Activated CD8-positive, alpha-beta memory T cell treated with anti-CD3 and anti-CD28 coated beads, Interleukin-2, amount 50 U/mL, for 1 hour (primary cell): ENCODE data around the gene AGAP1.

ENCODE experiments used
- DNase-seq: peaks from one replicate; pipeline ENCODE4 v3.0.0-alpha.2; 2020; ENCODE audit errors: extremely low read depth

Gene AGAP1

DNA sequence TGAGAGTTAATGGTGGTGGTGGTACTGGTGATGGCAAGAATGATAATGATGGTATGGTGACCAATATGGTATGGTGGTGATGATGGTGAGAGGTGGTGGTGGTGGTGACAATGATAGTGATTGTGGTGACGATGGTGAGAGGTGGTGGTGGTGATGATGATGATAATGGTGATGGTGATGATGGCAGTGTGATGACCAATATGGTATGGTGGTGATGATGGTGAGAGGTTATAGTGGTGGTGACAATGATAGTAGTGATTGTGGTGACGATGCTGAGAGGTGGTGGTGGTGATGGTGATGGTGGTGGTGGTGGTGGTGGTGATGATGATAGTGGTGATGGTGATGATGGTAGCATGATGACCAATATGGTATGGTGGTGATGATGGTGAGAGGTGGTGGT is 505.2 kb downstream of the AGAP1 start:
- no peak for DNase-seq

DNA sequence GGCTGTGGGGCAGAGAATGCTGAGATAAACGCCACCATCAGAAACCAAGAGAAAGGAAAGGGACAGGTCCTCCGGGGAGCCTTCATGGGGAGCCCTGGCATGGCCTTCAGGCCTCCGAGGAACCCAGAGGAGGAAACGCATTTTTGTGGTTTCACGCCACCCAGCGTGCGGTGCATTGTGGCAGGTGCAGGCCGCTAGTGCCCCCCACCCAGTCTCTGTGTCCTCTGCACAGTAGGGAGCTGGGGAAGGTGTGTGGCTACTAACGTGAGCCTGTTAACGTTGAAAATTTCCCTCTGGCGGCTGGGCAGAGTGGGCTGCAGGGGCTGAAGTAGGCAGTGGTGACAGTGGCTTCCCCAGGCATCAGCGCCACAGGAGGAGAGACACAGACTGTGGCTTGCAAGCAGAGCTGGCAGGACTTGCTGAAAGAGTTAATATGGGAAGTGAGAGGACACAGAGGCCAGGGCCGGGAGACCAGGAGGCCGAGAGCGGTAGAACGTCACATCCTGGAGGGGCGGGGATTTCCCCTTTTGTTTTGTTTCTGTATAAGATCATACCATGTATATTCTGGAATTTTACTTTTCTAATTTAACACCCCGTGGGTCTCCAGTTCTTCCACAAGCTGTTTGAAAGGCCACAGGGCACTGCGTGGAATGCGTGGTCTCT is 507.5 kb downstream of the AGAP1 start:
- no peak for DNase-seq

DNA sequence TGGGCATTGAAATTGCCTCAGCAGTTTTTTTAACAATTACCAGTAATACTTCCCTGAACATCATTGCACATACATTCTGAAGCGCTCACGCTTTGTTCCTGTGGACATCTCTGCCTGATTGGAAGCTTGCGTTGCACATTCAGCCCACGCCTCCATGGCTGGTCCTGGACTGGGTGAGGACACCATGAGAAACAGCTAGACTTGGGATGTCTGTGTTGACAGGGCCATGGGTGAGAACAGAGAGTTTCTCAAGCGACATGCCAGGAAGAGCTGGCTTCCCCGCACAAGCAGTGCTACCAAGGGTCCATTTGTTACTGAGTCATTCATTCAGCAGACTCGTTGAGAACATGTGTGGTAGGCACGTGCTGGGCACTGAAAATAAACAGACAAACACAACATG is 508.0 kb downstream of the AGAP1 start:
- DNase-seq, result no peak

DNA sequence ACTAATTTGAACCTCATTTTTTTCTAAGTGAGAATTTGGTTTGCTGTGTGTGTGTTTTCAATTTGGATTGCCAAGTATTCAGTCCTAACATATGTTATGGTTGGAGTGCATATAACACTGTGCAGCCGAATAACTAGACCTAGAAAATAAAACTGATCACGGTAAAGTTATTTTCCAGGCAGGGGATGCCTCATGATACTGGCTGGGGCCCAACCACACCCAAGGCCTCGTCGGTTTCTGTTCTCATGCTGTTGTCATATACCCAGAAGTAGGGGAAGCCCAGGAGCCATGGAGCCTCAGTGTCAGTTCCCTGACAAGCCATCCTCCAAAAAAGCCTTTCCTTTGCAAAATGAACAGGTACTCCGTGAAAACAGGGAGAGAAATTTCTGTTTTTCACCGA is 514.2 kb downstream of the AGAP1 start:
- DNase-seq, result no peak

DNA sequence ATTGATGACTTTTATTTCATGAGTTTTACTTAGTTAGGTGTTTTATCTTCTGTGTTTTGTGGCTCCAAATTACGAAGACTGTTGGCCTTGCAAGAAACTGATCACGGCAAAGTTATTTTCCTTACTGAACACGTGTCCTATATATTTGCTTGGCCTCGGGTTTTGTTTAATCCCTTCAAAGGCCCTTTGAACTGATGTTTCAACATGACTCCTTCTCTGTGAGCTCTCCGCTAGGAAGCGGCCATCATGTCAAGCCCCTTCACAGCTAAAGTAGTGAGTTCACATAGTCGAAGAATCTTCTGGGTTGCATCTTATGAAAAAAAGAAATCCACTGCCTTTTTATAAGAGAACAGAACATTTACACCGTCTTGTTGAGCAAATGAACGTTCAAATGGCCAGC is 515.0 kb downstream of the AGAP1 start:
- no peak for DNase-seq

DNA sequence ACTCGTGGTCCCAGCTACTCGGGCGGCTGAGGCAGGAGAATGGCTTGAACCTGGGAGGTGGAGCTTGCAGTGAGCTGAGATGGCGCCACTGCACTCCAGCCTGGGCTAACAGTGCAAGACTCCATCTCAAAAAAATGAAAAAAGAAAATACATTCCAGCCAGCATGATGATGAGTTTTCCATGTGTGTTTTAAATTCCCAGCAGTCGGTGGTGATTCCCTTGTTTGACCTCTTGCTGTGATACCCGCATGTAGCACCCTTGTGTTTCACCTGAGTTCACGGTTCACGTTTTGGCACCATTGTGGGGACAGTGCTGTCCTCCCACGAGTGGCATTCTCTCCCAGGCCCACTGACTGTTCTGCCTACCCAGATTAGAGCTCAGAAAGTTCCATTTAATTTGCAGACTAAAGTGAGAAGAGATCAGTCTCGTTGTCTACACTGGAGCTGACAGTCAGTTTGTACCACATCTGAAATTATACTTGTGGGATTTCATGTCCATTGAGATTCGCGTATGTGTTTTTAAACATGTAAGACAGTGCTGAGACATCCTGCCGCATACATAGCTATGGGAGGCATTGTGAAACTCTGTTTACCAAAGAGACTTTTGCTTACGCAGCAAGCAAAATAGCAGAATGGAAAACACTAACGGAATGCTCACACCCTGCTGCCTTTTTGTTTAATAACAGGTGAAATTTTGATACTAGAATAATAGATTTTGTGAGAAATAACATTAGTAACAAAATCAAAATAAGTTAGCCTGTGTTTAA is 517.3 kb downstream of the AGAP1 start:
- no peak for DNase-seq

DNA sequence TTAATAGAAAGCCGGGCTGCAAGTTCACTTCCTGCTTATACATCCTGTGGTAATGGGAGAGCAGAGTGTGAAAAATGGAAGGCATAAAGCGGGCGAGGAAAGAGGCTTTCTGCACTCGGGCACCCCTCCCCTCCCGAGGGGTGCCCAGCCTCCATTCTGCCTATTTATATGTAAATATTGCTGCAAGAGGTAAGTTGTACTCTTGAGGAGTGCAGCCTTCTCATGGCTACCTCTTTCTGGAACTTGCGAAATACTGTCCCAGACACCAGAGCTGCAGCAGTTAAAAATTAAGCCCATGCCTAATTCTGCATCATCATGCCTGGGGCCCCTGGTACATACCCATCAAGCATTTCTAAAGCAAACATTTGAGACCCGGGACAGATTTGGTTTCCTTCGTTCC is 518.3 kb downstream of the AGAP1 start:
- no peak for DNase-seq

DNA sequence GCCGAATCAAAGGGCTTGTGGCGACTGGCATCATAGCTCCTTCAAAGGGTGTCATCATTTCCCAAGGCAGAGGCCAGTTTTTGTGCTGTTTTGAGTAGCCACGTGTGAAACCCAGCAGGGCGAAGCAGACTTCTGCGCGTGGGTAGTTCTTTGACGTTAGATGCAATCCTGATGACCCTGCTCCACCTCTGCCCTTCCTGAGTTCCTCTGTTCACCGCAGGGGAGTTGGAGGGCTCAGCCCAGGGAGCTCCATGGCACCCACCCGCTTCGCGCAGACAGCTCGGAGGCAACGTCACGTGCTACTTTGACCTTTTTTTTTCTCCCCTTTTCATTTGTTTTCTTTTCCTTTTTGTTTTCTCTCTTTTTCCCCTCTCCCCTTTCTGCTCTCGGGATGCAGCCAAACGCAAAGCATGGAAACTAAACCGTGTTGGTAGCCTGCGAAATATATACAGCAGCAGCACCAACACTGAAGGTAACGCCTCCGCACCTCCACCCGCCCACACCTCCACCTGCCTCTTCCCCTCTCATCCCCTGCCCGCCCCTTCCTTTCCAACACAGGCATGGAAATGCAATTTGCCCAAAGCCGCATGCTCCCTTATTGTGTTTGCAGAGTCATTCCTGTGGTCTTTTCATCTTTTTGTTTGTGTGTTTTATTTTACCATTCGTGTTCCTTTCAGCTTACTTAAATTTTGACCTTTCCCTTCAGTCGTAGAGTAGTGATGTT is 520.7 kb downstream of the AGAP1 start:
- DNase-seq, result no peak

DNA sequence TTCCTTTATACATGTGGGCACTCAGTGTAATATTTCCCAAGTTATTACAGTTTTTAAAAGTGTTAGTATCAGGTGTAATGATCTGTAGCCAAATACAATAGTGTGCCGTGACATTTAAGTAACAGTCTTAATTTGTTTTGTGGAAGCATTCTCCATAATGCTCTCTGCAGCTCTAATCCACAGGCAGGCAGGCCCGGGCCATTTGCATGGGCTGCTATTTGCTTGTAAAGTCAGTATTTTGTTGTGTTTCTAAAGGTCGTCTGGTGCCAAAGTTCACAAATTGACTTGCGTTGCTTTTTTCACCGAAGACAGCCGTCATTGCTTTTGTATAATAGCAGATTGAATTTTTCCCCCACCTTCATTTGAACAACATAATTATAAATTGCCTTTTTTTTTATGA is 521.3 kb downstream of the AGAP1 start:
- no peak for DNase-seq

DNA sequence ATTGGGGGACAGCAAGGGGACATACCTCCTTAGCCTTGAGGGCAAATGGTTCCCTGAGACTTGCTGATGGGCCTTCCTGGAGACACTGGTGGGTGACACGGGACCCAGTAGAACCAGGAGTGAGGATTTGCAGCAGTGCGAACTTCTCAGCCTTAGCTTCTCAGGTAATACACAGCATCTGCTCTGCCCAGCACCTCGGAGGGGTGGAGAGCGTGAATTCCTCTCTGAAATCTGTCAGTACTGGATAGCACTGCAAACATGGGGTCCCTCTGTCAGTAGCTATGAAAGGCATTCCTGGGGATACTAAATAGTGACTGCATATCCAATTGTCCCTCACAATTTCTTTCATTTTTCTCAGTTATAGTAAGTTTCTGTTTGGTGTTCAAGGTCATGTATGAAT is 522.7 kb downstream of the AGAP1 start:
- DNase-seq, result no peak

DNA sequence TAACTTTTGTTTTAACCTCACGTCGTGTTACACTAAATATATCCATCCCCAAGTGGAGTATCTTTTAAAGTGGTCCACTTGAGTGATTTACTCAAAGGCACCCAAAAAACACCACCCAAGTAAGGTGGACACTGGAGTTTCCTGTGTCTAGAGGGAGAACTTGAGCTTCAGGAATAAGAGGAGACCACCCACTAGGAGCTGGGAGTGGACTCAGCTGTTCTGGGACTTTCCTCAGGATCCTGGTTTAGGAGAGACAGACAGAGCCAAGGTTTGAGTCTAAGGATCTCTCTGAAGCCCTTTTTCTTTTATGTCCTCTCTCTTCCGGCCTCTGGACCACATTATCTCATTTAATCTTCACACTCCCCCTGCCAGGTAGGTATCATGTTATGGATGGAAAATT is 523.6 kb downstream of the AGAP1 start:
- DNase-seq, result no peak

DNA sequence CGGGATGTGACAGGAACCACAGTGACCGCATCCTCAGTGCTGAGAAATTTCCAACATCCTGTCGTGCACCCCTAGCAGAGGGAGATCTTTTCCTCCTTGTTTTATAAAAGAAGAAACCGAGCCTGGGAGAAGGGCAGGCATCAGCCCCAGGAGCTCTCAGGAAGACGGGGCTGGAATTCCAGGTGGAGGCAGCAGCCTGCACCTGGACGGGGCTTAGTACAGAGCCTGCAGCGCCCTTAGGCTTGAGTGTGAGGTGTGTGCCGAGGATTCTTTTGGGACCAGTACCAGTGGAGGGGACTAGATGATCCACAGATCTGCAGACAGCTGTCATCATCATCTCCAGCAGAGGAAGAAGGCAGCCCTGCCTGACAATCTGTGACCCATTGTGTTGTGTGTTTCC is 525.6 kb downstream of the AGAP1 start:
- DNase-seq, result no peak

DNA sequence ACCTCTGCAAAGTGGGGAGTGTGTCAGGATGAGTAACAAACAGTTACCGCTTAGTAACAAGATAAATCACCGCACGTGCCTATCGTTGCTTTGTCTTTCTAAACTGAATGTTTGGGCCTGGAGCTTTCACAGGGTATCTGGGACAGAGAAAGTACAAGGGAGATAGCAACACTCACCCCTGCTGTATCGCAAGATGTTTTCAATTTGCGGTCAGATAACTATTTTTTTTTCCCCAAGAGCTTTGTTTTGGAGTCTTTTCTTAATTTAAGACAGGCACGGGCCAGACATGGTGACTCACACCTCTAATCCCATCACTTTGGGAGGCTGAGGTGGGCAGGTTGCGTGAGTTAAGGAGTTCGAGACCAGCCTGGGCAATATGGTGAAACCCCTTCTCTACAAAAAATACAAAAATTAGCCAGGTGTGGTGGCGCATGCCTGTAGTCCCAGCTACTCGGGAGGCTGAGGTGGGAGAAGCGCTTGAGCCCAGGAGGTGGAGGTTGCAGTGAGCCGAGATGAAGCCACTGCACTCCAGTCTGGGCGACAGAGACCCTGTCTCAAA is 527.7 kb downstream of the AGAP1 start:
- no peak for DNase-seq

DNA sequence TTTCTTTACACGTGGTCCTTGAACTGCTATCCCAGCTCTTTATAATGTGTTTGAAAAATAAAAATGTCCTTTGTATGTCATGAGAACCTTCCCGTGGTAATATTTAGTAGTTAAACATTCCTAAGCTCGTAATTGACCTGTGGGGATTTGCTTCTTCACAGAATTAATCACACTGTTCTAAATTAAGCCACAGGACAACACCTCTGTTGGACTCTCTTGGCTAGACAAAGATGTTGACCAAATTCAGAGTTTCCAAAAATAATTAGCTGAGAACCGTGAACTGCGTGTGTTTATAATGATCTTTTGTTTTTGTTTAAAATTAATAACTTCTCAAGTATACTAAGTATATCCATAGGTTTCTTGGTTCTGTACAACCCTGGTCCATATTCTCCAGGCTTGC is 528.3 kb downstream of the AGAP1 start:
- no peak for DNase-seq

DNA sequence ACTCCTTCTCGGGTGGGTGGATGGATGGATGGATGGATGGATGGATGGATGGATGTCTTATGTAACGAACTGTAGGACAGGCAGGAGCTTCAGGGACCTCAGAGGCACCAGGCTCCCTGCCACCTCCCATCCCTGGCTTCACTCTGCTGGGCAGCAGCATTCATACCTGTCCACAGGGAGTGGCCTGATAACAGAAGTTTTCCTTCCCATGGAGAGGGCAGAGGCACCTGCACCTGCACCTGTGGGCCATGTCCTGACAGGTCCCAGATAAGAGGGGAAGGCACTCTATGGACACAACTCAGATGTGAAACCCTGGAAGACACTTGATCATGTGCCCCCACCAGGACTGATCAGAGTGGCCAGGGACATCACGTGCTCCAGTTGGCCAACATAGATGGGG is 532.0 kb downstream of the AGAP1 start:
- no peak for DNase-seq

DNA sequence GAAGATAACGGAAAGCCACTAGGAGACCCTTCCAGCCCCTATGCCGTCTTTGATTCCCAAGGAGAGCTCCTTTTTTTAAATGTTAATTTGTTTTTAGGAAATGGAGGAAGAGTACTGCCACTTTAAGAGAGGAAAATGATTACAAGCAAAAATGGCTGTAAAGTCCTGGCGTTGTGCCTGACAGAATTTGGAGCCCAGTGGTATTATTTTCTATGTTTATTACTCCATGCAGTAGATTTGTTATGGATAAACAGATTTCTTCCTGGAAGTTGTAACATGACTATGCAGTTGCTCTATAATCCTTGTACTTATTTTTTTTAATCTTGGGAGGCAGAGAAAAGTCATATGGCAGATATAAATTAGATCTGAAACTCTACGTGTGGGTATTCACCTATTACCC is 533.0 kb downstream of the AGAP1 start:
- DNase-seq, result no peak

DNA sequence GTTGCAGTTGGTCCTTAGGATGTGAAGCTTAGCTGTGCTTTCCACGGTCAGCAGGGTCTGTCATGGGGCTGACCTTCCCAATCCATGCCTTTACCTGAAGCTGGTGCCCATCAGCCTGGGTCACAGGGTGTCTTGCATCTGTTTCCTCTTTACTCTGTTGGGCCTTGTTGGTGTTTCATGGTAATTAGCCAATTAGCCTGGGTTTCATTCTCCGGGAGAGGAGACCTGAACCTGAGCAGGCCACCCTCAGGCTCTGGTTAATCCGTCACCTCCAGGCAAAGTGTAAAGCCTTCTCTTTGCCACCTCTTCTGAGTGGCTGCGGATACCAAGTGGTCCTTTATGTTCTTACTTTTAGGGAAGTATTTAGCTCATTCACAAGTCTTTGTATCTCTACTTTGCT is 534.2 kb downstream of the AGAP1 start:
- DNase-seq, result no peak

DNA sequence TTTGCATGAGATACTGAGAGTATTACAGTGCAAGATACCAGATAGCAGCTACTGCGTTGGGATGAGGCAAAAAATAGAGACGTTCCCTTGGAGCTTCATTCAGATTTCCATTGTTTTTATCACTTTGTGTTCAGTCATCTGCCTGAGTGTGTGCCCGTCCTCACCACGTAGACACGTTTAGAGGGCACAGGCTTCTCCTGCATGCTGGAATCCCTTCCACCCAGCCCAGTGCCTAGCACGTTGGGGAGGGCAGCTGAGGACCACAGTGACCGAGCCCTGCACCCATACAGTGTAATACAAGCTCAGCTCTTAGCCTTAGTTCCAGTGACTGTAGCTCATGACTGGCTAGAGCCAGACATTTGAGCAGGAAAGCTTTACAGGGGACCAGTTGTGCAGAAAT is 539.6 kb downstream of the AGAP1 start:
- no peak for DNase-seq

DNA sequence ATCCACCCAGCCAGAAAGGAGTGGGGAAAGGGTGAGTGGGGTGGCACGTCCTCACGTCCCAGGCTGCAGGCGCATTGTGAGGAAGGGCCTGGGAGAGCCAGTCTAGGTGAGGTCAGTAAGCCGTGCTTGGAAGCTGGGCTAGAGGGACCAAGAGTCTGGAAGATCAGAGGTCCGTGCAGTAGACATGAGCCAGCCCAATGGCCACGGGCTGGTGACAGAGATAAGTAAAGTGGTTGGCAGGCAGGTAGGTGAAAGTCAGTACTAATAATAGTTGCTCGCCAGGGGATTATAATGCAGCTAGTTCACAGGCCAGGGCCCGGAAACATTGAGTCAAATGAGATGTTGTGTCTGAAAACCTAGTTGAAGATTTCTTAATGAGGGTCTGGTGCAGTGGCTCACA is 541.1 kb downstream of the AGAP1 start:
- DNase-seq, result no peak

DNA sequence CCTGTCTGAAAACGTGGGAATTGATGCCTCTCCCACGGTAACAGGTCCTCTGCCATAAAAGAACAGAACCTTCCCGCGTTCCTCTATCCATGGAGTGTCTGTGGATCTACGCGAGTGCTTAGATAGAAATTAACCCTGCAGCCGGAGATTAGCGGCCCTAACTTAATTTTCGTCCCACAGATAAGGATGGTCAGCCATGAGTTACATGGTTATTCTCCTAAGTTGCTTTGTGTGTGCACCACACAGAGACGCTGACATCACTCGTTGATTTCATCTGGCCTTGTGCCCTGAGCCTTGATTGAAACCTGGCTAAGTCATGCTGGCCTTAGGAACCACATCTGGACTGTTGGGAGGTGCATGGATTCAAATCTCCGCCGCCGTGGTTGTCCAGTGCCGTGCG is 542.2 kb downstream of the AGAP1 start:
- no peak for DNase-seq

DNA sequence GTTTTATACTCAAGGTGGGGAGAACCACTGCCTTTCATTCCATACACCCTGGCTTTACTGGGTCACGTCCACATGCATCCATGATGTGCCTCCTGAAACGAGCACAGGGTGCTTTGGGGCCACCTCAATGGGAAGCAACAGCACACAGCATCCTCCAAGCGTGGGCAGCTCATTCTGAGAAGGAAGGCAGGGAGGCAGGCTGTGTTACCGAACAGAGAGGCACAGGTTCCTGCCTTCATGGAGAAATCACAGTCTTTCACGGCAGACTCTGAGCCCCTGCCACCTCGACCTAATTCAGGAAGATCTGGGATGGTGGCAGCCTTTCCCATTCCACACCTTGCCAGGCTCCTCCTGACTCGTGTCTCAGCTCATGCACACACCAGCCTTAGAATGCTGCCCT is 544.3 kb downstream of the AGAP1 start:
- DNase-seq, result no peak

DNA sequence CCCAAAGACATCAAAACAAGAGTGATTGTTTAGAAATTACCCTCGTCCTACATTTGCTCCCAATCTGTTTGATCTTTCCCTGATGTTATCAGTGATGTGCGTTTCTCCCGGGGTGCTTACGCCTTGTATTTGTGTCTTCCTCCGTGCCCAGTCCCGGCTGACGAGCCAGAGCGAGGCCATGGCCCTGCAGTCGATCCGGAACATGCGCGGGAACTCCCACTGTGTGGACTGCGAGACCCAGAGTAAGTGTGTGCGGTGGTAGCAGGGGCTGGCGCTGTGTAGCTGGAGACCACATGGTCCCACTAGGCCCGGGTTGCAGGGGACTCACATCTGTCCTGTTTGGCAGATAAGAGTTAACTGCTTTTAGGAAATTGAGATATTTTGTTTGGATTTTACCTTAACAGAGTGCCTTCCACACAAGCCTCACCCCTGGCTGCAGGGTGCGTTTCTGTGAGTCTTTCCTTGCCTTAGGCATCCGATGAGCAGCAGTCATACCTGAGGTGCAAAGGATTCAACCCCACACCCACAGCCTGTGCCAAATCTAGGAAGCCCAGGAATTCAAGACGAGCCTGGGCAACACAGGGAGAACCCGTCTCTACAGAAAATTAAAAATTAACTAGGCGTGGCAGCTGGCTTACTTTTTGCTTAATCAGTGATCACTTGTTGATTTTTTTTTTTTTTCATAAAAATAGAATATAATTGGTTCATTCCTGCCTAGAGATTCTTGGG is 546.9 kb downstream of the AGAP1 start:
- DNase-seq, result no peak
